Pancreas (tissue), 10 donors: Measurements from ENCODE around the gene KRTAP5-7. TPM values are rescaled to one million over a fixed set of nuclear protein-coding genes. Genes with fewer than 3 reads are reported as not detected.

Experiments used
- ATAC-seq, 4 donors: fragments of 200-7000 bp; cut with Tn5 transposase; one replicate each; pipeline versions ENCODE4 v1.8.0 to v1.9.1; 2020; ENCODE audit warnings: mild to moderate bottlenecking in 4 of 4, moderate library complexity in 4 of 4
- DNase-seq, 6 donors: peaks; one replicate each; pipeline ENCODE4 v3.0.0-alpha.2; 2020
- FAIRE-seq: peaks from 2 replicates; lab custom pipeline; 2012; peaks lifted over from hg19 to GRCh38; lab: Jason Lieb, UNC
- H3K27ac ChIP-seq, 4 donors: fragments of 200-600 bp; sonication (generic); 1 replicate in 3 of 4; 2 replicates in 1 of 4; pipeline versions ENCODE4 v1.5.0 to v1.8.0; 2020
- H3K27me3 ChIP-seq, 4 donors: fragments of 200-600 bp; one replicate each; pipeline ENCODE4 v1.8.0; 2021
- H3K36me3 ChIP-seq, 3 donors: fragments of 200-600 bp; sonication (generic) in 1 of 3; one replicate each; pipeline versions ENCODE4 v1.5.0 to v1.8.0; 2020 to 2021
- H3K4me1 ChIP-seq, 3 donors: fragments of 200-600 bp; one replicate each; pipeline ENCODE4 v1.8.0; 2021
- H3K4me3 ChIP-seq, 4 donors: fragments of 200-600 bp; sonication (generic) in 2 of 4; one replicate each; pipeline versions ENCODE4 v1.5.0 to v1.8.0; 2020 to 2021
- H3K9me3 ChIP-seq, 4 donors: fragments of 200-600 bp; one replicate each; pipeline ENCODE4 v1.8.0; 2021
- WGBS, 2 donors: extraction: QIAGEN DNeasy Blood & Tissue Kit; methylation state at CpG; one replicate each; pipeline ENCODE4 v1.1.7; 2013; 5-methylcytosine and 5-hydroxymethylcytosine counted together
- intact Hi-C, 3 donors: fragments of 100-400 bp; cut with DNase I; formaldehyde crosslinking; loops; one replicate each; pipeline versions ENCODE4 v1.11.1 to v1.14.2; 2022
- polyA plus RNA-seq, 2 donors: library from polyadenylated mRNA; stranded (reverse); fragments of 200-250 nt; gene quantifications; one replicate each; pipeline ENCODE4 v1.2.3, GENCODE V29; 2013
- total RNA-seq, 6 donors: library from RNA; stranded (reverse); fragmentation: NEBNext Ultra II Directional in 4 of 6; extraction: Animal tissue kit (Norgen Biotek cat#: 25700) in 4 of 6; gene quantifications; one replicate each; pipeline versions ENCODE4 v1.2.1 to v1.2.4, GENCODE V29; 2021 to 2023
- TF ChIP-seq, protein P1 (sequence below), 4 donors: fragments of 200-600 bp; sonication (generic) in 3 of 4; IDR thresholded peaks; one replicate each; pipeline versions ENCODE4 v1.5.0 to v1.8.0; 2021; ENCODE audit warnings: antibody characterized with exemption in 4 of 4
- donor health status: healthy with polysubstance abuse.
- donor health status: DM: no; HTN: no; CAD: no; lungs with moderate emphysema.
- donor health status: DM: no; HTN: no; CAD: no.
- donor health status: control.
- donor health status: control.
- donor health status: Bipolar disorder and iron deficiency.
- donor health status: DM: yes; HTN: yes; CAD: no.
- donor health status: DM: no; HTN: no; CAD: no.
- donor health status: DM: no; HTN: no; CAD: no.
- donor health status: DM: yes; HTN: yes; CAD: no.

KRTAP5-7 gene
- total and polyA plus RNA-seq, 8 donors, result 0.12 to 0.19 (median 0.14) TPM; not detected in 4

DNA sequence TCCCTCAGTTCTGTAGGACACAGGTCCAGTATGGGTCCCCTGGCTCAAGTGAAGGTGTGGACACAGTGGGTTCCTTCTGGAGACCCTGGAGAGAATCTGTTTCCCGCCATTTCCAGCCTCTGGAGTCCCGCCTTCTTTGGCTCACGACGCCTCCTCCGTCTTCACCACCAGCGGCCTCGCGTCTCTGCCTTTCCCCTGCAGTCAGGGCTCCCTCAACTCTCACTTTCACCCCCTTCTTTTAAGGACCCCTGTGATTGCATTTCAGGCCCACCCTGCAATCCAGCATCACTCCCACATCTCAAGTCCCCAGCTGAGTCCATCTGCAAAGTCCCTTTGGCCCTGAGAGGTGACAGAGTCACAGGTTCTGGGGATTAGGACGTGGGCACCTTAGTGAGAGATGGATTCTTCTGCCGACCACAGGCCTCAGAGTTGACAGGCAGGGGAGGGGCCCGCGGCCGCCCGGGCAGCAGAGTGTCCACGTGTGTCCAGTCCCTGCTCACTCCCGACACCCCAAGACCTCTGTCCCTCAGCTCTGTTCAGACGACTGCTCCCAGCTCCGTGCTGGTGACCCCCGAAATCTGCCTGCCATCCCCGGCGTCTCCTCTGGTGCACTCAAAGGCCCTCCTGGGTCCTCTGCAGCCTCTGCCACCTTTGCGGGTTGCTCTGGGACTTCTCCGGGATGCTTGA, 36.9 kb upstream of the KRTAP5-7 start:
- FAIRE-seq (no peak), DNase-seq (peak in 1 of 6 donors; percentile 33), ATAC-seq (no peak)
- no peaks in the 10 kb centered on the region for H3K27me3 ChIP-seq
- no peaks in the 10 kb centered on the region for H3K9me3 ChIP-seq
- H3K27ac ChIP-seq, result no peak overlapping the region
- no peaks in the 10 kb centered on the region for H3K4me1 ChIP-seq
- TF ChIP-seq, protein P1, sequence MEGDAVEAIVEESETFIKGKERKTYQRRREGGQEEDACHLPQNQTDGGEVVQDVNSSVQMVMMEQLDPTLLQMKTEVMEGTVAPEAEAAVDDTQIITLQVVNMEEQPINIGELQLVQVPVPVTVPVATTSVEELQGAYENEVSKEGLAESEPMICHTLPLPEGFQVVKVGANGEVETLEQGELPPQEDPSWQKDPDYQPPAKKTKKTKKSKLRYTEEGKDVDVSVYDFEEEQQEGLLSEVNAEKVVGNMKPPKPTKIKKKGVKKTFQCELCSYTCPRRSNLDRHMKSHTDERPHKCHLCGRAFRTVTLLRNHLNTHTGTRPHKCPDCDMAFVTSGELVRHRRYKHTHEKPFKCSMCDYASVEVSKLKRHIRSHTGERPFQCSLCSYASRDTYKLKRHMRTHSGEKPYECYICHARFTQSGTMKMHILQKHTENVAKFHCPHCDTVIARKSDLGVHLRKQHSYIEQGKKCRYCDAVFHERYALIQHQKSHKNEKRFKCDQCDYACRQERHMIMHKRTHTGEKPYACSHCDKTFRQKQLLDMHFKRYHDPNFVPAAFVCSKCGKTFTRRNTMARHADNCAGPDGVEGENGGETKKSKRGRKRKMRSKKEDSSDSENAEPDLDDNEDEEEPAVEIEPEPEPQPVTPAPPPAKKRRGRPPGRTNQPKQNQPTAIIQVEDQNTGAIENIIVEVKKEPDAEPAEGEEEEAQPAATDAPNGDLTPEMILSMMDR (IDR thresholded peaks at IDR 0.05), result no peak
- no peak overlapping the region for H3K4me3 ChIP-seq
- 92% methylated on average over 23 of the region's 23 CpGs for WGBS, 2 donors
- intact Hi-C loops, result no loop called here
- peaks cover 0 to 18% (median 0%) of the 10 kb centered on the region in 3 donors for H3K36me3 ChIP-seq

DNA sequence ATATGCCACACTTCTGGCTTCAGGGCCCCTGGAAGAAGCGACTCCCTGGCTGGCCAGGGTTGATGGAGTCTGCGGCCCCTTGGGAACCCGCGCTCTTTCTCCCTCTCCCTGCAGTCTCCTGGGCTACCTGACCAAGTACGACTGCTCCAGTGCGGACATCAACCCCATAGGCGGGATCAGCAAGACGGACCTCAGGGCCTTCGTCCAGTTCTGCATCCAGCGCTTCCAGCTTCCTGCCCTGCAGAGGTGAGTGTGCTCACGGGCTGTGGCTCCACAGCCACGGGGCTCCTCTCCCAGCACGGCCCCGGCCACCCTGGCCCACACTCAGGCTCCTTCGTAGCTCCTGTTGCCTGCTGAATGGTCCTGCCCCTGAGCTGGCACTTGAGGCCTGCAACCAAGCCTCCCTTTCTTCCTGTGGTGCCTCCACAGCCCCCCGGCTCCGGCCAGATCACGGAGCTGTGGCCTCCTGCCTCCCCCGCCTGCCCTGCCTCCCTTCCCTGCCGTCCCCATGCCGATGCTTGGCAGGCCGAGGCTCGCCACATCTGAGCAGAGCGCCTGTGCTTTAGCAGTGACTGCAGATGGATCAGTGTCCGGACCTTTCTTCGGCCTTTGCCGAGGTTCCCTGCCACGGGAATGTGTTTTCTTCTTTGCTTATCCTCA, 36.2 kb upstream of the KRTAP5-7 start:
- WGBS, 2 donors, result 96 to 97% methylated on average over 28 of the region's 28 CpGs
- Histone ChIP-seq H3K4me1 (no peaks in the 10 kb centered on the region), H3K27ac (no peak overlapping the region), H3K9me3 (no peaks in the 10 kb centered on the region), H3K4me3 (no peak overlapping the region), H3K36me3 (peaks cover 0 to 18% (median 0%) of the 10 kb centered on the region in 3 donors), H3K27me3 (no peaks in the 10 kb centered on the region)
- intact Hi-C loops, result no loop called here
- TF ChIP-seq, protein P1 (IDR thresholded peaks at IDR 0.05), result no peak
- ATAC-seq (no peak), DNase-seq (peak in 1 of 6 donors; percentile 49), FAIRE-seq (no peak)

GRCh38 chr11:71491531-71491930, 35.5 kb upstream of the KRTAP5-7 start:
- intact Hi-C loops, result no loop called here
- H3K36me3 ChIP-seq, result peaks cover 0 to 18% (median 0%) of the 10 kb centered on the region in 3 donors
- DNase-seq (peak in 2 of 6 donors; percentile 41 to 44), FAIRE-seq (no peak), ATAC-seq (no peak)
- no peaks in the 10 kb centered on the region for H3K9me3 ChIP-seq
- H3K27me3 ChIP-seq, result no peaks in the 10 kb centered on the region
- no peak overlapping the region for H3K4me3 ChIP-seq
- TF ChIP-seq, protein P1 (IDR thresholded peaks at IDR 0.05), result no peak
- no peak overlapping the region for H3K27ac ChIP-seq
- WGBS, 2 donors, result 92 to 93% methylated on average over 15 to 19 of the region's 19 CpGs
- H3K4me1 ChIP-seq, result no peaks in the 10 kb centered on the region

- Histone ChIP-seq H3K27ac (no peak overlapping the region), H3K27me3 (no peaks in the 10 kb centered on the region), H3K9me3 (no peaks in the 10 kb centered on the region), H3K36me3 (peaks cover 0 to 18% (median 0%) of the 10 kb centered on the region in 3 donors), H3K4me3 (no peak overlapping the region), H3K4me1 (no peaks in the 10 kb centered on the region)
- 92 to 94% methylated on average over 9 of the region's 9 CpGs for WGBS, 2 donors
- intact Hi-C loops, result no loop called here
- ATAC-seq (no peak), DNase-seq (no peak), FAIRE-seq (no peak)
- TF ChIP-seq, protein P1 (IDR thresholded peaks at IDR 0.05), result no peak
Observed at GRCh38 chr11:71491940-71492339, 35.1 kb upstream of the KRTAP5-7 start.
